ENCODE results near the gene ATP10A.

The ATP10A gene

DNA sequence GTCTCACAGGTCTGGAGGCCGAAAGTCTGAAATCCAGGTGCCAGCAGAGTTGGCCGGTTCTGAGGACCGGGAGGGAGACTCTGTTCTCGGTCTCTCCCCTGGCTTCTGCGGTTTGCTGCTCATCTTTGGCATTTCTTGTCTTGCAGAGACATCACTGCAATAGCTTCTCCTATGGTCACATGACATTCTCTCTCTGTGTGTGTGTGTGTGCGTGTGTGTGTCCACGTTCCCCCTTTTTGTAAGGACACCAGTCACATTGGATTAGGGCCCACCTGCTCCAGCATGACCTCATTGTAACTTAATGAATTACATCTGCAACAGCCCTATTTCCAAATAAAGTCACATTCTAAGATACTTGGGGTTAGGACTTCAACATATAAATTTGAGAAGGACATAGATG, 12.4 kb upstream of the ATP10A start:
- H3K4me3 ChIP-seq (ENCODE audit: low read depth, low read length): no peak overlapping the region
- no peak for DNase-seq
- in situ Hi-C loops (cut with HindIII; ENCODE audit: low pct_ligation_motif_present, low sequenced_read_pairs): no loop called here
- TF ChIP-seq, protein P1, sequence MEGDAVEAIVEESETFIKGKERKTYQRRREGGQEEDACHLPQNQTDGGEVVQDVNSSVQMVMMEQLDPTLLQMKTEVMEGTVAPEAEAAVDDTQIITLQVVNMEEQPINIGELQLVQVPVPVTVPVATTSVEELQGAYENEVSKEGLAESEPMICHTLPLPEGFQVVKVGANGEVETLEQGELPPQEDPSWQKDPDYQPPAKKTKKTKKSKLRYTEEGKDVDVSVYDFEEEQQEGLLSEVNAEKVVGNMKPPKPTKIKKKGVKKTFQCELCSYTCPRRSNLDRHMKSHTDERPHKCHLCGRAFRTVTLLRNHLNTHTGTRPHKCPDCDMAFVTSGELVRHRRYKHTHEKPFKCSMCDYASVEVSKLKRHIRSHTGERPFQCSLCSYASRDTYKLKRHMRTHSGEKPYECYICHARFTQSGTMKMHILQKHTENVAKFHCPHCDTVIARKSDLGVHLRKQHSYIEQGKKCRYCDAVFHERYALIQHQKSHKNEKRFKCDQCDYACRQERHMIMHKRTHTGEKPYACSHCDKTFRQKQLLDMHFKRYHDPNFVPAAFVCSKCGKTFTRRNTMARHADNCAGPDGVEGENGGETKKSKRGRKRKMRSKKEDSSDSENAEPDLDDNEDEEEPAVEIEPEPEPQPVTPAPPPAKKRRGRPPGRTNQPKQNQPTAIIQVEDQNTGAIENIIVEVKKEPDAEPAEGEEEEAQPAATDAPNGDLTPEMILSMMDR (IDR thresholded peaks at IDR 0.05; ENCODE audit: low read depth, low read length, missing control alignments): no peak
- H3K27ac ChIP-seq: no peak overlapping the region
- H3K36me3 ChIP-seq (replicated peaks): no peaks in the 10 kb centered on the region
- H3K27me3 ChIP-seq (replicated peaks): no peaks in the 10 kb centered on the region

DNA sequence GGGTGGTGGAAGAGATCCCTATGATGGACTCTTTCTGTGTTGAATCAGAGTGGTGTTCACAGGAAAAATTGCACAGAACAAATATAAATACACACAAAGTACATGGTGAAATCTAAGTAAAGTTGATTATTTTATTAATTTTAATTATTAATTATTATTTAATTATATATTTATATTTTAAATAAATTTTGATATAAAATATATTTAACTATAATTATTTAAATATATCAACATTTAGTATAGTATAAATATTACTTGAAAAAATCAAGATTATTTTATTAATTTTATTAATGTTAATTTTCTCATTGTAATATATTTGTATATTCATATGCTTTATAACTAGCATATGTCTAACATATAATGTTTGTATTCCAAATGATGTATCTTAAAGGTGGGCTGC, 11.3 kb upstream of the ATP10A start:
- DNase-seq: no peak
- TF ChIP-seq, protein P1 (IDR thresholded peaks at IDR 0.05; ENCODE audit: low read depth, low read length, missing control alignments): no peak
- Histone ChIP-seq H3K4me3 (ENCODE audit: low read depth, low read length) (no peak overlapping the region), H3K27me3 (replicated peaks) (no peaks in the 10 kb centered on the region), H3K27ac (no peak overlapping the region), H3K36me3 (replicated peaks) (no peaks in the 10 kb centered on the region)
- in situ Hi-C loops (cut with HindIII; ENCODE audit: low pct_ligation_motif_present, low sequenced_read_pairs): no loop called here

DNA sequence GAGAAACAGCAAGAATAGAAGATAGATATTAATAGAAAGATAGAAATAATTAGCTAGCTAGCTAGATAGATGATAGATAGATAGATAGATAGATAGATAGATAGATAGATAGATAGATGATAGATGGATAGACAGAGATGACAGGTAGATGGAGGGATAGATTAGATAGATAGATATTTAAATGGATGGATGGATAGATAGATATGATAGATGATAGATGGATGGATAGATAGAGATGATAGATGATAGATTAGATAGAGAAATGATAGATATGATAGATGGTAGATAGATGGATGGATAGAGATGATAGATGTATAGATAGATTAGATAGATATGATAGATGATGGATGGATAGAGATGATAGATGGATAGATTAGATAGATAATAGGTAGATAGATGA, 8.3 kb upstream of the ATP10A start:
- H3K27ac ChIP-seq: no peak overlapping the region
- in situ Hi-C loops (cut with HindIII; ENCODE audit: low pct_ligation_motif_present, low sequenced_read_pairs): no loop called here
- DNase-seq: no peak

DNA sequence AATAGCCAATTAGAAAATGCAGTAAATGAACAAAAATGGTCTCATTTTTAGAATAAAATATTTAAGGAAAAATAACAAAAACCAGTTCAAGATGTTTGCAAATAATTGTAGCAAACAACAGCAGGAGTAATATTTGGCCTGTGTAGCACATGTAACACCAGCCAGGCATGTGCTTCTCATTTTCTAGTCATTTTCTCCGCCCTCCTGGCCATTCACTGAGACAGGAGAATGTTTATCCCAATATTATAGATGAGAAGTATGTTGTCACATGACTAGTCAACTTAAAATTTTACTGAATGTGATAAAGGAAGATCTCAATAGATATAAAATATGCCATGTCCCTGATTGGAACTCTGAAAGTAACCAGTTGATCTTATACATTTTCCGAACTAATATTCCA, 7.8 kb upstream of the ATP10A start:
- in situ Hi-C loops (cut with HindIII; ENCODE audit: low pct_ligation_motif_present, low sequenced_read_pairs): no loop called here
- H3K27ac ChIP-seq: no peak overlapping the region
- TF ChIP-seq, protein P1 (IDR thresholded peaks at IDR 0.05; ENCODE audit: low read depth, low read length, missing control alignments): no peak
- no peaks in the 10 kb centered on the region for H3K36me3 ChIP-seq (replicated peaks)
- H3K27me3 ChIP-seq (replicated peaks): no peaks in the 10 kb centered on the region
- H3K4me3 ChIP-seq (ENCODE audit: low read depth, low read length): no peak overlapping the region
- DNase-seq: no peak

More for the DNA sequence above, 8.3 kb upstream of the ATP10A start:
- H3K27me3 ChIP-seq (replicated peaks): no peaks in the 10 kb centered on the region
- H3K36me3 ChIP-seq (replicated peaks): no peaks in the 10 kb centered on the region
- TF ChIP-seq, protein P1 (IDR thresholded peaks at IDR 0.05; ENCODE audit: low read depth, low read length, missing control alignments): no peak
- H3K4me3 ChIP-seq (ENCODE audit: low read depth, low read length): no peak overlapping the region

DNA sequence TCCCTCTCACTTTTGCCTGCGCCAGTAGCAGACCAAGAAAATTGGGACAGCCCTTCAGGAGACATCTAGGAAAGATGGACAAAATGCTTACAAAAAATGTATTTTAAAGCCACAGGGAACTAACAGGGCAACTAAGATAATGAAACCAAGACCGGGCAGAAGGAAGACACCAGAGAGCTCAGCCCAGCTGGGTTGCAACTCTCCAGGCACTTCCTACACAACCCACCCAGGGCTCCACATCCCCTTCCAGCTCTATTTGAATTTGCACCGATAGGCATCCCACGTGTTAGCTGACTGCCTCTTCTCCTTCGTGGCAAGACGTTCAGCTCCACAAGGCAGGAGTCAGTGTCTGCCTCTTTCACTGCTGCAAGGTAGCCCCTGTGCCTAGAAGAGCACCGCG, 6.6 kb upstream of the ATP10A start:
- no peak overlapping the region for H3K4me3 ChIP-seq (ENCODE audit: low read depth, low read length)
- TF ChIP-seq, protein P1 (IDR thresholded peaks at IDR 0.05; ENCODE audit: low read depth, low read length, missing control alignments): no peak
- H3K27me3 ChIP-seq (replicated peaks): no peaks in the 10 kb centered on the region
- H3K36me3 ChIP-seq (replicated peaks): no peaks in the 10 kb centered on the region
- DNase-seq: no peak
- in situ Hi-C loops (cut with HindIII; ENCODE audit: low pct_ligation_motif_present, low sequenced_read_pairs): no loop called here
- H3K27ac ChIP-seq: no peak overlapping the region

DNA sequence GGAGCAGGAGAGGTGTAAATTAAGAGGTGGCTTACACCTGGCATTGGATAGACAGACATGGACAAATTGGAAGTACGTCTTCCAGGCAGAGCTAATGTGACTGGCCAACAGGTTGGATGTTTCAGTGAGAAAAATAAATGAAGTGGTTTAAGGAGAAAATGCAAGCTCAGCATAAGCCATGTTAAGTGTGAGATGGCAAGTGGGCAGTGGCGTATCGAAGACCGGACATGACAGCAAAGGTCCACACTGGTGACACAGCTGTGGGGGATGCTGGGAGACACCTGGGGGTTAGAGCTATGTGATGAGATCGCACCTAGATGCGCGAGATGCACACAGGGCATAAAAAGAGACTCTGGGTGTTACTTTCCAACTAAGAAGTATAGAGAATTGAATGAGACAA, 3.7 kb upstream of the ATP10A start:
- in situ Hi-C loops (cut with HindIII; ENCODE audit: low pct_ligation_motif_present, low sequenced_read_pairs): no loop called here
- Histone ChIP-seq H3K27me3 (replicated peaks) (no peaks in the 10 kb centered on the region), H3K36me3 (replicated peaks) (no peaks in the 10 kb centered on the region), H3K4me3 (ENCODE audit: low read depth, low read length) (no peak overlapping the region), H3K27ac (no peak overlapping the region)
- DNase-seq: no peak
- TF ChIP-seq, protein P1 (IDR thresholded peaks at IDR 0.05; ENCODE audit: low read depth, low read length, missing control alignments): no peak

All from brain microvascular endothelial cell (primary cell).